GM12878 (cell line): ENCODE measurements around the gene LTBP2. TPM values are rescaled to one million over a fixed set of nuclear protein-coding genes. Genes with fewer than 3 reads are reported as not detected.

ENCODE experiments used
- ATAC-seq: fragments of 200-7000 bp; cut with Tn5 transposase; 3 replicates; pipeline ENCODE4 v1.9.1; 2020; ENCODE audit warnings: mild to moderate bottlenecking, moderate library complexity
- BruUV-seq: library from RNA; stranded (reverse); fragments of 400-500 nt; replicated peaks from 2 replicates; lab custom pipeline; 2021; lab: Mats Ljungman, UMichigan
- CTCF ChIA-PET: fragments of 300-600 bp; sonication (Branson Sonifier 250); formaldehyde crosslinking; extraction: SDS; loops from one replicate; lab custom pipeline; 2021; ENCODE audit warnings: inconsistent platforms; lab: Yijun Ruan, JAX
- POLR2A ChIA-PET: fragments of 350-600 bp; formaldehyde crosslinking; extraction: SDS; loops from one replicate; lab custom pipeline; 2021; ENCODE audit warnings: inconsistent platforms; lab: Charles Lee
- RAD21 ChIA-PET: fragments of 300-600 bp; sonication (Branson Sonifier 250); formaldehyde crosslinking; loops from one replicate; lab custom pipeline; 2023; ENCODE audit warnings: antibody characterized with exemption; ENCODE audit not compliant: unreplicated experiment; lab: Charles Lee
- SMC1A ChIA-PET: fragments of 300-600 bp; sonication (Branson Sonifier 250); formaldehyde crosslinking; loops from one replicate; lab custom pipeline; 2023; ENCODE audit not compliant: unreplicated experiment, uncharacterized antibody; lab: Charles Lee
- DNase-seq: peaks from one replicate; pipeline ENCODE4 v3.0.0-alpha.2; 2011; ENCODE audit warnings: low read depth, low spot score
- FAIRE-seq: peaks from 3 replicates; lab custom pipeline; 2011; peaks lifted over from hg19 to GRCh38; lab: Jason Lieb, UNC
- H2AFZ ChIP-seq: 2 replicates; pipeline ENCODE4 v1.6.0; 2011; ENCODE audit warnings: low read depth, low read length, control low read depth; ENCODE audit not compliant: control insufficient read depth
- H3K27ac ChIP-seq: 2 replicates; pipeline ENCODE4 v1.5.1; 2011; ENCODE audit warnings: control low read depth; ENCODE audit not compliant: control insufficient read depth, insufficient read depth
- H3K27me3 ChIP-seq, 2 experiments: replicated peaks in 1 of 2; 2 replicates each; pipeline versions ENCODE4 v1.6.0 to v1.6.1; 2011; ENCODE audit warnings: low read length in 1 of 2; ENCODE audit not compliant: control insufficient read depth in 2 of 2, insufficient read depth in 2 of 2
- H3K36me3 ChIP-seq, 2 experiments: 2 replicates each; pipeline ENCODE4 v1.5.1; 2011; ENCODE audit warnings: low read length in 1 of 2; ENCODE audit not compliant: control insufficient read depth in 2 of 2, insufficient read depth in 2 of 2
- H3K4me1 ChIP-seq: 2 replicates; pipeline ENCODE4 v1.6.1; 2011; ENCODE audit warnings: mild to moderate bottlenecking, low read length, moderate library complexity, mixed read lengths; ENCODE audit not compliant: control insufficient read depth, insufficient read depth
- H3K4me2 ChIP-seq: 2 replicates; pipeline ENCODE4 v1.6.0; 2011; ENCODE audit warnings: control low read depth; ENCODE audit not compliant: control insufficient read depth, insufficient read depth
- H3K4me3 ChIP-seq: fragments of 200-600 bp; sonication (generic); 2 replicates; pipeline ENCODE4 v1.5.1; 2016
- H3K79me2 ChIP-seq: 2 replicates; pipeline ENCODE4 v1.6.0; 2011; ENCODE audit warnings: low read length; ENCODE audit not compliant: control insufficient read depth, insufficient read depth
- H3K9ac ChIP-seq: 2 replicates; pipeline ENCODE4 v1.8.0; 2011; ENCODE audit warnings: low read length, control low read depth, mixed read lengths; ENCODE audit not compliant: control insufficient read depth, insufficient read depth
- H3K9me3 ChIP-seq: replicated peaks from 3 replicates; pipeline ENCODE4 v1.5.1; 2011; ENCODE audit warnings: mild to moderate bottlenecking, low read length; ENCODE audit not compliant: control insufficient read depth, insufficient read depth
- H4K20me1 ChIP-seq: 2 replicates; pipeline ENCODE4 v1.6.0; 2011; ENCODE audit not compliant: control insufficient read depth, insufficient read depth
- CBX5 ChIP-seq: sonication (generic); IDR thresholded peaks from 2 replicates; pipeline ENCODE4 v1.6.1; 2016; ENCODE audit warnings: low read depth, moderate library complexity, mild to moderate bottlenecking, inconsistent platforms
- CHD4 ChIP-seq: fragments of 200-600 bp; sonication (generic); IDR thresholded peaks from 2 replicates; pipeline ENCODE4 v1.6.1; 2016; ENCODE audit warnings: mild to moderate bottlenecking
- CUX1 ChIP-seq: IDR thresholded peaks from 2 replicates; pipeline ENCODE4 v1.6.1; 2012; ENCODE audit warnings: improper control_type of control experiment, low read depth, low read length; ENCODE audit not compliant: insufficient replicate concordance
- E2F8 ChIP-seq: fragments of 450-650 bp; IDR thresholded peaks from 2 replicates; pipeline ENCODE4 v1.6.1; 2018; ENCODE audit warnings: mild to moderate bottlenecking, low read depth, moderate library complexity; ENCODE audit not compliant: partially characterized antibody
- MEF2A ChIP-seq: IDR thresholded peaks from 2 replicates; pipeline ENCODE4 v1.6.1; 2011; ENCODE audit warnings: low read depth, mild to moderate bottlenecking, low read length, moderate library complexity; ENCODE audit not compliant: insufficient read depth
- NBN ChIP-seq: fragments of 450-650 bp; IDR thresholded peaks from 2 replicates; pipeline ENCODE4 v1.6.1; 2016
- NFYA ChIP-seq: IDR thresholded peaks from 2 replicates; pipeline ENCODE4 v1.6.1; 2011; ENCODE audit warnings: low read depth, mild to moderate bottlenecking, low read length, improper control_type of control experiment, borderline replicate concordance
- NR2F1 ChIP-seq: fragments of 450-650 bp; conservative IDR thresholded peaks from 2 replicates; pipeline ENCODE4 v1.6.1; 2017; ENCODE audit warnings: mild to moderate bottlenecking
- POU2F2 ChIP-seq: IDR thresholded peaks from 3 replicates; pipeline ENCODE4 v1.6.1; 2011; ENCODE audit warnings: low read depth, mild to moderate bottlenecking, low read length, borderline replicate concordance
- RUNX3 ChIP-seq: IDR thresholded peaks from 2 replicates; pipeline ENCODE4 v1.6.1; 2012; ENCODE audit warnings: low read length, inconsistent platforms
- SIN3A ChIP-seq: IDR thresholded peaks from 2 replicates; pipeline ENCODE4 v1.6.1; 2012; ENCODE audit warnings: low read depth, low read length, improper control_type of control experiment
- SUZ12 ChIP-seq: fragments of 200-600 bp; sonication (generic); IDR thresholded peaks from one replicate; pipeline ENCODE4 v1.6.1; 2018; ENCODE audit warnings: antibody characterized with exemption, mild to moderate bottlenecking; ENCODE audit not compliant: unreplicated experiment
- TCF3 ChIP-seq: IDR thresholded peaks from 2 replicates; pipeline ENCODE4 v1.6.1; 2012; ENCODE audit warnings: low read depth, mild to moderate bottlenecking, low read length, borderline replicate concordance; ENCODE audit not compliant: insufficient read depth
- USF1 ChIP-seq: IDR thresholded peaks from 2 replicates; pipeline ENCODE4 v1.6.1; 2011; ENCODE audit warnings: borderline replicate concordance, low read depth, mild to moderate bottlenecking, moderate library complexity, mixed read lengths, low read length; ENCODE audit not compliant: insufficient read depth; ENCODE audit errors: extremely low read length
- ZNF207 ChIP-seq: fragments of 450-650 bp; IDR thresholded peaks from 2 replicates; pipeline ENCODE4 v1.6.1; 2014; ENCODE audit warnings: antibody characterized with exemption, mild to moderate bottlenecking, borderline replicate concordance
- ZNF217 ChIP-seq: fragments of 450-650 bp; IDR thresholded peaks from 2 replicates; pipeline ENCODE4 v1.6.1; 2017; ENCODE audit warnings: antibody characterized with exemption, mild to moderate bottlenecking
- ZNF24 ChIP-seq: fragments of 450-650 bp; IDR thresholded peaks from 2 replicates; pipeline ENCODE4 v1.6.1; 2017; ENCODE audit warnings: antibody characterized with exemption, mild to moderate bottlenecking
- WGBS: methylation state at CpG from one replicate; pipeline ENCODE4 v1.1.6; 2016; ENCODE audit warnings: low lambda C conversion rate; ENCODE audit not compliant: insufficient replicate concordance, insufficient coverage; ENCODE audit errors: missing lambda C conversion rate; 5-methylcytosine and 5-hydroxymethylcytosine counted together
- in situ Hi-C: fragments of 300-500 bp; cut with MboI; formaldehyde crosslinking; loops from 9 replicates; pipeline ENCODE4 v1.14.3; 2018; ENCODE audit warnings: mixed read lengths
- intact Hi-C: fragments of 100-400 bp; cut with micrococcal nuclease; formaldehyde crosslinking; loops from one replicate; pipeline ENCODE4 v1.14.2; 2022; ENCODE audit not compliant: unreplicated experiment
- polyA plus RNA-seq, 11 experiments: library from polyadenylated mRNA; depleted of rRNA in 4 of 11; unstranded in 6 of 11; stranded (reverse) in 5 of 11; fragments of >200 nt; fragmentation: Nextera tagmentation in 4 of 11; fragmentation: Illumina TruSeq in 1 of 11; extraction: Ambion mirVana in 4 of 11; extraction: Trizol in 1 of 11; gene quantifications; 1 replicate in 1 of 11; 2 replicates in 10 of 11; pipeline versions ENCODE4 v1.2.1 to v1.2.3, GENCODE V29; 2011 to 2016; ENCODE audit warnings: inconsistent platforms in 2 of 11, missing spikeins in 2 of 11, low read depth in 1 of 11
- total RNA-seq, 4 experiments: library from RNA; depleted of rRNA in 3 of 4; stranded (reverse); fragments of >200 nt in 3 of 4; fragmentation: Illumina TruSeq in 1 of 4; extraction: Trizol in 1 of 4; gene quantifications; 2 replicates each; pipeline versions ENCODE4 v1.2.1 to v1.2.3, GENCODE V29; 2013 to 2021

Gene LTBP2
- total and polyA plus RNA-seq, 10 of the 15 experiments (the other 5 are each of a cell fraction or from before 2014, with no cell fraction given): 0.03 to 0.23 (median 0.06) TPM; not detected in 1

- TF ChIP-seq NFYA: no peak
- no peak for TF ChIP-seq NR2F1
- TF ChIP-seq MEF2A: no peak
- TF ChIP-seq RUNX3: no peak
- no peak for TF ChIP-seq E2F8
- no peak for TF ChIP-seq ZNF24
- no peak for TF ChIP-seq TCF3
Observed at GRCh38 chr14:74578479-74578878, 33.6 kb downstream of the LTBP2 start (continued).

- WGBS: 52% methylated on average over 3 of the region's 3 CpGs
- H3K9me3 ChIP-seq: no peaks in the 10 kb centered on the region
- ChIA-PET SMC1A (no interaction called here), RAD21 (no interaction called here), POLR2A (no interaction called here), CTCF (no interaction called here)
- FAIRE-seq (no peak), DNase-seq (no peak), ATAC-seq (no peak)
- no peak overlapping the region for H3K4me2 ChIP-seq
- no peaks in the 10 kb centered on the region for H3K36me3 ChIP-seq
- in situ Hi-C loops: no loop called here
- no peaks in the 10 kb centered on the region for H4K20me1 ChIP-seq
- intact Hi-C loops: no loop called here
- H3K79me2 ChIP-seq: no peaks in the 10 kb centered on the region
- H3K4me3 ChIP-seq: no peak overlapping the region
- no peak overlapping the region for H3K27ac ChIP-seq
- no peak overlapping the region for H3K9ac ChIP-seq
- BruUV-seq: no TSS peak
- no peaks in the 10 kb centered on the region for H3K27me3 ChIP-seq
- no peaks in the 10 kb centered on the region for H3K4me1 ChIP-seq
- no peak overlapping the region for H2AFZ ChIP-seq
- no peak for TF ChIP-seq ZNF217
- TF ChIP-seq SIN3A: no peak
- TF ChIP-seq CHD4: no peak
- no peak for TF ChIP-seq ZNF207
- no peak for TF ChIP-seq CUX1
- TF ChIP-seq CBX5: no peak
- TF ChIP-seq SUZ12: no peak
- TF ChIP-seq POU2F2: no peak
- no peak for TF ChIP-seq USF1
- TF ChIP-seq NBN: no peak
Observed at GRCh38 chr14:74577948-74578275, 34.1 kb downstream of the LTBP2 start.
